DMS 273 treated with DMSO at 0.1 percent for 48 hours (cell line): ENCODE measurements around the gene PPP2R3B.
"Not testable (repeated sequence)": the region's sequence is repeated elsewhere in the genome, so short reads cannot be mapped to it uniquely, and the experiment has no call there.

Source experiments
- DNase-seq: peaks from one replicate; lab custom pipeline; 2025; lab: John Stamatoyannopoulos, UW

Gene PPP2R3B

GRCh38 chrX:405149-405548 lies 18.4 kb upstream of the PPP2R3B start:
- no peak for DNase-seq

- no peak for DNase-seq
Observed at GRCh38 chrX:404656-405055, 17.9 kb upstream of the PPP2R3B start.

- no peak for DNase-seq
Observed at GRCh38 chrX:402857-403256, 16.1 kb upstream of the PPP2R3B start.

- no peak for DNase-seq
Observed at GRCh38 chrX:400258-400657, 13.6 kb upstream of the PPP2R3B start.

- no peak for DNase-seq
Observed at GRCh38 chrX:397575-397974, 10.9 kb upstream of the PPP2R3B start.

GRCh38 chrX:394830-395229 lies 8.1 kb upstream of the PPP2R3B start:
- no peak for DNase-seq

- DNase-seq, result no peak
Observed at GRCh38 chrX:392575-392846, 5.8 kb upstream of the PPP2R3B start.

- no peak for DNase-seq
Observed at GRCh38 chrX:391717-392574, 5.2 kb upstream of the PPP2R3B start.

- DNase-seq, result no peak
Observed at GRCh38 chrX:390459-390858, 3.8 kb upstream of the PPP2R3B start.

- DNase-seq, result no peak
Observed at GRCh38 chrX:389021-389441, 2.3 kb upstream of the PPP2R3B start.

GRCh38 chrX:387729-388128 lies 1.0 kb upstream of the PPP2R3B start:
- DNase-seq, result no peak

- DNase-seq, result no peak
Observed at GRCh38 chrX:386239-386767, 404 bp downstream of the PPP2R3B start.

- DNase-seq, result not testable (repeated sequence)
Observed at GRCh38 chrX:385736-386135, 971 bp downstream of the PPP2R3B start.

- DNase-seq, result no peak
Observed at GRCh38 chrX:384861-385260, 1.8 kb downstream of the PPP2R3B start.

GRCh38 chrX:378443-378842 lies 8.3 kb downstream of the PPP2R3B start:
- DNase-seq, result no peak

GRCh38 chrX:376206-376605 lies 10.5 kb downstream of the PPP2R3B start:
- not testable (repeated sequence) for DNase-seq

GRCh38 chrX:375181-376036 lies 11.3 kb downstream of the PPP2R3B start:
- no peak for DNase-seq

GRCh38 chrX:374596-374995 lies 12.1 kb downstream of the PPP2R3B start:
- no peak for DNase-seq

GRCh38 chrX:373641-374471 lies 12.9 kb downstream of the PPP2R3B start:
- DNase-seq, result no peak

GRCh38 chrX:372856-373640 lies 13.7 kb downstream of the PPP2R3B start:
- no peak for DNase-seq

GRCh38 chrX:371907-372306 lies 14.8 kb downstream of the PPP2R3B start:
- DNase-seq, result no peak
